ENCODE measurements around the gene ALDH2.
"Not testable (repeated sequence)": the region's sequence is repeated elsewhere in the genome, so short reads cannot be mapped to it uniquely, and the experiment has no call there.

The ALDH2 gene

DNA sequence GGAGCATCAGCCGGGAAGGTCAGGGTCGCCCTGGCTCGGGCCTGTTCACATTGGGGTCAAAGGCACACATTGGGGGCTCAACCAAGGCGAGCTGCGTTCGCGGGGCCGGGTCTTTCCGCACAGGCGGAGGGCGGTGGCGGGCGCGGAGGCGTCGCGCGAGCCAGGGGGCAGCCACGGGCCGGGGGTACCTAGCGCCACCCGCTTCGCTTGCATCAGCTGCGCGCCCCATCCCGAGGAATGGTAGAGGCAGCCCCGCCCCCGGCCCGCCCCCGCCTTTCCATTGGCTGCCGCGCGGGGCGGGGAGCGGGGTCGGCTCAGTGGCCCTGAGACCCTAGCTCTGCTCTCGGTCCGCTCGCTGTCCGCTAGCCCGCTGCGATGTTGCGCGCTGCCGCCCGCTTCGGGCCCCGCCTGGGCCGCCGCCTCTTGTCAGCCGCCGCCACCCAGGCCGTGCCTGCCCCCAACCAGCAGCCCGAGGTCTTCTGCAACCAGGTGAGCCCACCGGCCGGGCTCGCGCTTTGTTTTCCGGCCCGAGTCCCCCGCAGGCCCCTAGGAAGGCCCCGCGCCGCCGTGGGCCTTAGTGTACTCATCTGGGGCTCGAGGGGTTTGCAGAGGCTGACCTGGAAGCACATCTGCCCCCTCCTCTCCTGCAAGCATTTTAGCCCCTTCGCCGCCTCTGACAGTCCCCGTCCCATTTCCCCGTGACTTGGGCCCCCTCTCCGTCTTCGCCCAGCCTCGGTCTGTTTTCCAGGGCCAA lies at the start of gene ALDH2:
Gene ALDH2, plus strand, starts transcription at position 326 of the 754 bp plus-strand sequence. Its CDS starts 50 bp downstream, at position 376.
- peak within 1 kb of the TSS; percentile 74 for H3K4me3 ChIP-seq (ENCODE audit: low read depth, low read length)
- DNase-seq (ENCODE audit: low read depth), result no peak

DNA sequence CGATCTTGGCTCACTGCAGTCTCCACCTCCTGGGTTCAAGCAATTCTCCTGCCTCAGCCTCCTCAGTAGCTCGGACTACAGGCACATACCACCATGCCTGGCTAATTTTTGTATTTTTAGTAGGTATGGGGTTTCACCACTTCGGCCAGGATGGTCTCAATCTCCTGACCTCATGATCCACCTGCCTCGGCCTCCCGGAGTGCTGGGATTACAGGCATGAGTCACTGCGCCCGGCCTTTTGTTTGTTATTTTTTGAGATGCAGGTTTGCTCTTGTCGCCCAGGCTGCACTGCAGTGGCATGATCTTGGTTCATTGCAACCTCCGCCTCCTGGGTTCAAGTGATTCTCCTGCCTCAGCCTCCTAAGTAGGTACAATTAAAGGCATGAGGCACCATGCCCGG lies 47.4 kb upstream of the ALDH2 start:
- not testable (repeated sequence) for H3K4me3 ChIP-seq (ENCODE audit: low read depth, low read length); DNase-seq (ENCODE audit: low read depth)

DNA sequence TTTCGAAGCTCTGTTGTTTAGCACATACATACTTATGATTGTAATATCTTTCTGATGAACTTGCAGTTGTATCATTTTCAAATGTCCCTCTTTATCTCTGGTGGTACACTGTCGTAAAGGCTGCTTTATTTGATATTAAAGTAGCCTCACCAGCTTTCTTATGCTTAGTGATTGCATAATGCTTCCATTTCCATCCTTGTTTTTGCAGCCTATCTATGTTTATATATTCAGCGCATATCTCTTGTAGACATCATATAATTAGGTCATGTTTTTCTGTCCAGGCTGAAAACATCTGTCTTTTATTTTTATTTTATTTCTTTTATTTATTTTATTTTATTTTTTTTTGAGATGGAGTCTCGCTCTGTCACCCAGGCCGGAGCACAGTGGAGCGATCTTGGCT lies 46.3 kb upstream of the ALDH2 start:
- DNase-seq (ENCODE audit: low read depth), result no peak
- no peak overlapping the region for H3K4me3 ChIP-seq (ENCODE audit: low read depth, low read length)

- not testable (repeated sequence) for H3K4me3 ChIP-seq (ENCODE audit: low read depth, low read length); DNase-seq (ENCODE audit: low read depth)
Observed at GRCh38 chr12:111723646-111724360, 42.9 kb upstream of the ALDH2 start.

DNA sequence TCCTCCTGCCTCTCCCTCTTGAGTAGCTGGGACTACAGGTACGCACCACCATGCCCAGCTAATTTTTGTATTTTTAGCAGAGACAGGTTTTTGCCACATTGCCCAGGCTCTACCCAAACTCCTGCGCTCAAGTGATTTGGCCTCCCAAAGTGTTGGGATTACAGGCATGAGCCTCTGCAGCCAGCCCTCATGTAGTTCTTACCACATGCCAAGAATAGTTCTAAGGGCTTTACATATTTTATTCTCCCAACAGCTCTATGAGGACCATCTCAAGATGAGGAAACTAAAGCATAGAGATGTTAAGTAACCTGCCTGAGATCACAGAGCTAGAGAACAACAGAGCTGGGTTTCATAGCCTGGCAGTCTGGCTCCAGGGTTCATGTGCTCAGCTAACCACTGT lies 37.9 kb upstream of the ALDH2 start:
- H3K4me3 ChIP-seq (ENCODE audit: low read depth, low read length), result no peak overlapping the region
- no peak for DNase-seq (ENCODE audit: low read depth)

DNA sequence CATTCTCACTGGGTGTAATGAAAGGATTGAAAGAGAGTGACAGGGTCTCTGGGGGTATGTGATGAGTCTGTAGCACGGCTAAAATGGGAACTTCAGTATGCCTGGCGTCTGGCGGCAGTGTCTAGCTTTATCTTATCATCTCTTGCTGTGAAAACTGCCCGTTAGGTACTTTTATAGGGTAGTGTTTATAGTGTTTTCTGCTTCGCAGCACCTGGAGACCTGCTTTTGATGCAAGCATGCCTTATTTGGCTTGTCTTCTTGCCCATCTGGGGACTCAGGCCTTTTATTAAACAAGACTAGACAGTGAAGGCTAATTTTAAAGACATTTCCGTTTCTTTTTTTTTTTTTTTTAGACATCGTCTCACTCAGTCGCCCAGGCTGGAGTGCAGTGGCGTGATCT lies 36.3 kb upstream of the ALDH2 start:
- no peak for DNase-seq (ENCODE audit: low read depth)
- no peak overlapping the region for H3K4me3 ChIP-seq (ENCODE audit: low read depth, low read length)

GRCh38 chr12:111732786-111733185 lies 33.9 kb upstream of the ALDH2 start:
- no peak for DNase-seq (ENCODE audit: low read depth)
- H3K4me3 ChIP-seq (ENCODE audit: low read depth, low read length), result no peak overlapping the region

GRCh38 chr12:111733340-111733915 lies 33.3 kb upstream of the ALDH2 start:
- no peak overlapping the region for H3K4me3 ChIP-seq (ENCODE audit: low read depth, low read length)
- no peak for DNase-seq (ENCODE audit: low read depth)

GRCh38 chr12:111739524-111739923 lies 27.2 kb upstream of the ALDH2 start:
- not testable (repeated sequence) for DNase-seq (ENCODE audit: low read depth); H3K4me3 ChIP-seq (ENCODE audit: low read depth, low read length)

DNA sequence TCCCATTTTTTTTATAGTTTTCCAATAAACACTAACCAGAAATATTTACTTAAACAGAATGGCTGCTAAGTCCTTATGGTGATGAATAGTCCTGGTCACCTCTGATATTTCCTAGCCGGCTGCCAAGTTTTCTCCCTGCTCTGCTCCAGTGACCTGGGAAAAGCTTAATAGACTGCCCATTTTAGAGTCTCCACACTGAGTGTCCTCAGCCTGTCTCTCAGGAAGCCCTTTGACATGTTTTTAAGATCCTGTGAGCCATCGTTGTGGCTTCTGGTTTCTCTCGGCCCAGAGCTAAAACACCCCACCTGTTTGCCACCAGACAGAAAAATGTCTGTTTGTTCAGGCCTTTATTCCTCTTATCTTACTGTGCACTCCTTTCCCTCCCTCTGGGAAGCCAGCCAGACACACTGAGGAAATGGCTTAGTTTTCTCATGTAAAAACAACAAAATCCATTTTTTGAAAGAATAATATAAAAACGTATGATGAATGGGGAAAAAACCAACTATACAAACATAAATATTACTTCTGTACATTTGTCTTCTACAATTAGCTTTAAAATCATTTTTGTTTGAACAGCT lies 25.4 kb upstream of the ALDH2 start:
- DNase-seq (ENCODE audit: low read depth), result no peak
- H3K4me3 ChIP-seq (ENCODE audit: low read depth, low read length), result no peak overlapping the region

- H3K4me3 ChIP-seq (ENCODE audit: low read depth, low read length), result no peak overlapping the region
- no peak for DNase-seq (ENCODE audit: low read depth)
Observed at GRCh38 chr12:111745211-111745610, 21.5 kb upstream of the ALDH2 start.

DNA sequence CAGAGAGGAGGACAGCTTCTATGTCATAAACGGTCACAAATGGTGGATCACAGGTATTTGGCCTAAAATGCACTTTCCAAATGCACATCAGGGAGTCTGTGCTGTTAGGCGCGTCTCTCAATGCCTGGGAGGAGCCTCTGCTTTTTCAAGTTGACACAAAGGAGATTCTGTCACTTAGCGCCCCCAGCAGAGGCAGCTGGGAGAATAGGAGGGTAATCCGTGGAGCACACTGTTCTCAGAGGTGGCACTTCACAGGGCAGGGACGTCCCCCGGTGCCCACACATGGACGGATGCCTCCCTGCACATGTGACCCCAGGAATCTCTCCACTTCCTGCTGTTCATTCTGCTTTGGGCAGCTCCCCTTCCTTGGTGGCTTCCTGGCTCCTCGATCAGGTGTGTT lies 19.4 kb upstream of the ALDH2 start:
- DNase-seq (ENCODE audit: low read depth), result no peak
- no peak overlapping the region for H3K4me3 ChIP-seq (ENCODE audit: low read depth, low read length)

DNA sequence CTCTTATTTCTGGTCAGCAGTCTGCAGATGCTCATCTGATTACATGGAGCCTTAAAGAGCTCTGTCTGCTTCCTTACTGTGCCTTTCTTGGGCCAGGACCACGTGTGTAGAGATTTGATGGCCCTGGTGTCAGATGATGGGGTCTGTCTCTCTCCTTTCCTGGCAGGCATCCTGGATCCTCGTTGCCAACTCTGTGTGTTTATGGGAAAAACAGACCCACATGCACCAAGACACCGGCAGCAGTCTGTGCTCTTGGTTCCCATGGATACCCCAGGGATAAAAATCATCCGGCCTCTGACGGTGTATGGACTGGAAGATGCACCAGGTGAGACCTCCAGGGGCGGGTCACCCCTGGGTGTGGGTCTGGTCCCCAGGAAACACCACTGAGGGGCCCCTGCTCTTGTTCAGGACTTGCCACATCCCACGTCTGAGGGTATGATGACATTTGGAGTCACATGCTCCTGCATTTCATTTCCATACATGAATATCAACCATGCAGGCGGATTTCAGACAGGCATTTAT lies 18.5 kb upstream of the ALDH2 start:
- no peak overlapping the region for H3K4me3 ChIP-seq (ENCODE audit: low read depth, low read length)
- DNase-seq (ENCODE audit: low read depth), result no peak

DNA sequence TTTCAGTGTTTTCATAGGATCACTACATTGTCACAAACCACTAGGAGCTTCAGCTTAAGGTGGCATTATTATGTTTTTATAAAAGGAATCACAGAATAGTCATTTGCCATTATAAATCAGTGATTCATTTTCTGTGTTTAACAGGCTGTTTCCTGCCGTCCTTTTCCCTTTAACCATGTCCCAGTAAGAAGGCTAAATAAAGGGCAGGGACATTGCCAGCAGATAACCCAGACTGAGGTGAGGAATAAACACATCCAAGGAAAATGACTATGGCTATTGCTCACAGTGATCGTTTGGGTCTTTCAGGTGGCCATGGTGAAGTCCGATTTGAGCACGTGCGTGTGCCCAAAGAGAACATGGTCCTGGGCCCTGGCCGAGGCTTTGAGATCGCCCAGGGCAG lies 17.9 kb upstream of the ALDH2 start:
- DNase-seq (ENCODE audit: low read depth), result no peak
- no peak overlapping the region for H3K4me3 ChIP-seq (ENCODE audit: low read depth, low read length)

DNA sequence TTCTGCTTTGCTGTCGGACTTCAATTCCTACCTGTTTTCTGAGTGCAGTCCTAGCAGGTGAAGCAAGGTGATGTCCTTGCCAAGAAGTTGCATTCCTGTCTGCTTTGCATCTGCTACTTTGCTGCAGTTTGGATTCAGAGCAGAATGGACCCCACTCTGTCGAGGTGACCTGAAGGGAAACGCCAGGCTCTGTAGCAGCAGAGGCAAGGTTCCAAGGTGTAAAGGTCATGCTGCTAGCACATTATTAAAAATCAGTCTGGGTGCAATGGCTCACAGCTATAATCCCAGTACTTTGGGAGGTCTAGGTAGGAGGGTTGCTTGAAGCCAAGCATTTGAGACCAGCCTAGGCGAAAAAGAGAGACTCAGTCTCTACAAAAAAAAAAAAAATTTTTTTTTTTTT lies 17.3 kb upstream of the ALDH2 start:
- H3K4me3 ChIP-seq (ENCODE audit: low read depth, low read length), result no peak overlapping the region
- no peak for DNase-seq (ENCODE audit: low read depth)

- no peak overlapping the region for H3K4me3 ChIP-seq (ENCODE audit: low read depth, low read length)
- peak; percentile 17 for DNase-seq (ENCODE audit: low read depth)
Observed at GRCh38 chr12:111753144-111753881, 13.4 kb upstream of the ALDH2 start.

GRCh38 chr12:111754671-111755070 lies 12.1 kb upstream of the ALDH2 start:
- no peak overlapping the region for H3K4me3 ChIP-seq (ENCODE audit: low read depth, low read length)
- no peak for DNase-seq (ENCODE audit: low read depth)

DNA sequence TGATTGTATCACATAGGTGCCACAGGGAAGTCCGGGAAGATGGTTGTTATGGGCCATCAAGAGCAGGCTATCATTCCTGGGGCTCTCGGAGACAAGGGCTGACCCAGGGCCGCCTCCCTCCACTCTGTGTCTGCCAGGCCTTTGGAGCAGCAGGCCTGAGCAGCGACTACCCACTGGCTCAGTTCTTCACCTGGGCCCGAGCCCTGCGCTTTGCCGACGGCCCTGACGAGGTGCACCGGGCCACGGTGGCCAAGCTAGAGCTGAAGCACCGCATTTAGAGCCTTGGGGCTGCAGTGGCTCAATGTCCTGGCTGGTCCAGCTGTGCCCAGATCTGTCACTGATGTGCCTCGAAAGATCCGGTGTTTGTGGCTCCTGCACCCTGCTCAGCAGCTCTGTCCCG lies 10.5 kb upstream of the ALDH2 start:
- no peak overlapping the region for H3K4me3 ChIP-seq (ENCODE audit: low read depth, low read length)
- no peak for DNase-seq (ENCODE audit: low read depth)

GRCh38 chr12:111756681-111757080 lies 10.1 kb upstream of the ALDH2 start:
- no peak for DNase-seq (ENCODE audit: low read depth)
- H3K4me3 ChIP-seq (ENCODE audit: low read depth, low read length), result no peak overlapping the region
